Mesenchymal stem cell (in vitro differentiated cells and primary cell): Measurements from ENCODE around the gene CMTM5.
"Not testable (repeated sequence)": the region's sequence is repeated elsewhere in the genome, so short reads cannot be mapped to it uniquely, and the experiment has no call there.

Experiments used
- DNase-seq: peaks from one replicate; pipeline ENCODE4 v3.0.0-alpha.2; 2013
- H2AFZ ChIP-seq: one replicate; pipeline ENCODE4 v1.6.1; 2013; ENCODE audit warnings: low read depth, mild to moderate bottlenecking, control low read depth, inconsistent platforms, low read length, moderate library complexity
- H2AK5ac ChIP-seq: 2 replicates; pipeline ENCODE4 v1.6.1; 2013; ENCODE audit warnings: low read length, moderate library complexity, mild to moderate bottlenecking, inconsistent platforms; ENCODE audit not compliant: severe bottlenecking
- H2BK120ac ChIP-seq: one replicate; pipeline ENCODE4 v1.6.1; 2013; ENCODE audit warnings: low read depth, mild to moderate bottlenecking, inconsistent platforms, low read length, moderate library complexity
- H2BK12ac ChIP-seq, 2 experiments: one replicate each; pipeline ENCODE4 v1.6.1; 2013; ENCODE audit warnings: inconsistent platforms in 2 of 2, low read length in 2 of 2, mild to moderate bottlenecking in 2 of 2, moderate library complexity in 2 of 2, control low read depth in 1 of 2
- H2BK15ac ChIP-seq: one replicate; pipeline ENCODE4 v1.6.1; 2013; ENCODE audit warnings: mild to moderate bottlenecking, low read depth, inconsistent platforms; ENCODE audit not compliant: poor library complexity, severe bottlenecking
- H2BK5ac ChIP-seq: 2 replicates; pipeline ENCODE4 v1.6.1; 2013; ENCODE audit warnings: low read depth, mild to moderate bottlenecking, low read length, control low read depth, inconsistent platforms; ENCODE audit not compliant: poor library complexity, severe bottlenecking
- H3K14ac ChIP-seq, 2 experiments: one replicate each; pipeline ENCODE4 v1.6.1; 2013; ENCODE audit warnings: inconsistent platforms in 2 of 2, low read length in 2 of 2, control low read depth in 1 of 2, mild to moderate bottlenecking in 1 of 2, moderate library complexity in 1 of 2
- H3K18ac ChIP-seq, 2 experiments: one replicate each; pipeline ENCODE4 v1.6.1; 2013; ENCODE audit warnings: inconsistent platforms in 2 of 2, low read length in 2 of 2, control low read depth in 1 of 2, low read depth in 1 of 2, mild to moderate bottlenecking in 1 of 2
- H3K23ac ChIP-seq, 2 experiments: one replicate each; pipeline ENCODE4 v1.6.1; 2013; ENCODE audit warnings: inconsistent platforms in 2 of 2, low read length in 2 of 2, mild to moderate bottlenecking in 2 of 2, moderate library complexity in 2 of 2, control low read depth in 1 of 2
- H3K27ac ChIP-seq: 2 replicates; pipeline ENCODE4 v1.5.1; 2013; ENCODE audit warnings: mild to moderate bottlenecking, moderate library complexity, low read length, control low read depth, inconsistent platforms; ENCODE audit not compliant: poor library complexity, severe bottlenecking
- H3K27me3 ChIP-seq, 2 experiments: 2 replicates each; pipeline versions ENCODE4 v1.6.1 to v1.7.0; 2013; ENCODE audit warnings: low read length in 2 of 2, mild to moderate bottlenecking in 2 of 2, moderate library complexity in 2 of 2, control low read depth in 1 of 2, inconsistent platforms in 1 of 2; ENCODE audit not compliant: control insufficient read depth in 1 of 2, insufficient read depth in 1 of 2
- H3K36me3 ChIP-seq, 2 experiments: 2 replicates each; pipeline versions ENCODE4 v1.6.1 to v1.7.0; 2013; ENCODE audit warnings: low read length in 2 of 2, control low read depth in 1 of 2, inconsistent platforms in 1 of 2, low read depth in 1 of 2, mild to moderate bottlenecking in 1 of 2; ENCODE audit not compliant: insufficient read depth in 2 of 2, control insufficient read depth in 1 of 2
- H3K4ac ChIP-seq, 2 experiments: one replicate each; pipeline ENCODE4 v1.6.1; 2013; ENCODE audit warnings: inconsistent platforms in 2 of 2, low read length in 2 of 2, mild to moderate bottlenecking in 2 of 2, moderate library complexity in 2 of 2, control low read depth in 1 of 2, low read depth in 1 of 2
- H3K4me1 ChIP-seq: 2 replicates; pipeline ENCODE4 v1.6.1; 2013; ENCODE audit warnings: low read depth, low read length, control low read depth; ENCODE audit not compliant: control insufficient read depth, insufficient read depth
- H3K4me2 ChIP-seq: 2 replicates; pipeline ENCODE4 v1.6.1; 2013; ENCODE audit warnings: low read length, mild to moderate bottlenecking, inconsistent platforms; ENCODE audit not compliant: poor library complexity, severe bottlenecking
- H3K4me3 ChIP-seq, 2 experiments: 2 replicates each; pipeline versions ENCODE4 v1.5.1 to v1.7.0; 2013; ENCODE audit warnings: low read length in 2 of 2, mild to moderate bottlenecking in 2 of 2, control low read depth in 1 of 2, low read depth in 1 of 2; ENCODE audit not compliant: insufficient read depth in 1 of 2
- H3K79me1 ChIP-seq: replicated peaks from 2 replicates; pipeline ENCODE4 v1.6.1; 2013; ENCODE audit warnings: mild to moderate bottlenecking, control low read depth, low read length, inconsistent platforms; ENCODE audit not compliant: poor library complexity, severe bottlenecking
- H3K9ac ChIP-seq: 2 replicates; pipeline ENCODE4 v1.7.0; 2013; ENCODE audit warnings: mild to moderate bottlenecking, low read length, moderate library complexity
- H3K9me3 ChIP-seq: 2 replicates; pipeline ENCODE4 v1.7.0; 2013; ENCODE audit warnings: mild to moderate bottlenecking, low read length; ENCODE audit not compliant: control insufficient read depth
- H4K8ac ChIP-seq: one replicate; pipeline ENCODE4 v1.6.1; 2013; ENCODE audit warnings: inconsistent platforms, mild to moderate bottlenecking, low read length, moderate library complexity
- H4K91ac ChIP-seq: one replicate; pipeline ENCODE4 v1.6.1; 2013; ENCODE audit warnings: mild to moderate bottlenecking, low read length, inconsistent platforms
- WGBS: methylation state at CpG from one replicate; pipeline ENCODE4 v1.1.7; 2013; ENCODE audit warnings: mixed read lengths; 5-methylcytosine and 5-hydroxymethylcytosine counted together

The CMTM5 gene

GRCh38 chr14:23415821-23416778 is 39.3 kb downstream of the CMTM5 start:
- Histone ChIP-seq H2BK15ac (no peak overlapping the region), H3K36me3 (no peaks in the 10 kb centered on the region), H3K14ac (no peak overlapping the region), H2BK12ac (no peak overlapping the region), H3K9ac (no peak overlapping the region), H2AFZ (no peak overlapping the region), H3K4me2 (no peak overlapping the region), H4K8ac (no peak overlapping the region), H4K91ac (no peak overlapping the region), H2BK5ac (no peak overlapping the region), H3K4me1 (no peaks in the 10 kb centered on the region), H3K27me3 (peaks cover 39 to 62% of the 10 kb centered on the region in 2 experiments), H2AK5ac (no peak overlapping the region), H3K27ac (no peak overlapping the region), H3K4me3 (no peak overlapping the region), H3K18ac (no peak overlapping the region), H3K4ac (no peak overlapping the region), H3K23ac (no peak overlapping the region), H2BK120ac (no peak overlapping the region), H3K9me3 (no peaks in the 10 kb centered on the region), H3K79me1 (no peaks in the 10 kb centered on the region)
- 81% methylated on average over 18 of the region's 21 CpGs for WGBS
- DNase-seq: no peak

GRCh38 chr14:23416801-23417200 is 40.0 kb downstream of the CMTM5 start:
- DNase-seq: no peak
- 86% methylated on average over 11 of the region's 11 CpGs for WGBS
- Histone ChIP-seq H3K23ac (no peak overlapping the region), H3K4me3 (no peak overlapping the region), H2BK12ac (no peak overlapping the region), H3K9ac (no peak overlapping the region), H3K79me1 (no peaks in the 10 kb centered on the region), H3K27ac (no peak overlapping the region), H3K27me3 (peaks cover 35 to 64% of the 10 kb centered on the region in 2 experiments), H2BK15ac (no peak overlapping the region), H3K9me3 (no peaks in the 10 kb centered on the region), H3K4ac (no peak overlapping the region), H3K14ac (no peak overlapping the region), H4K8ac (no peak overlapping the region), H2BK120ac (no peak overlapping the region), H4K91ac (no peak overlapping the region), H3K4me1 (no peaks in the 10 kb centered on the region), H2BK5ac (no peak overlapping the region), H3K36me3 (no peaks in the 10 kb centered on the region), H3K4me2 (no peak overlapping the region), H3K18ac (no peak overlapping the region), H2AFZ (no peak overlapping the region), H2AK5ac (no peak overlapping the region)

- H3K4ac ChIP-seq, H2BK12ac ChIP-seq, H2BK15ac ChIP-seq, H2BK120ac ChIP-seq, H4K91ac ChIP-seq, H3K23ac ChIP-seq, H2AFZ ChIP-seq, H2AK5ac ChIP-seq, H3K18ac ChIP-seq, H3K4me2 ChIP-seq, H2BK5ac ChIP-seq, H3K79me1 ChIP-seq, DNase-seq, H3K27ac ChIP-seq, H3K9me3 ChIP-seq, H3K4me1 ChIP-seq, H3K4me3 ChIP-seq, H3K9ac ChIP-seq, H4K8ac ChIP-seq, H3K14ac ChIP-seq, H3K36me3 ChIP-seq: not testable (repeated sequence)
- 89% methylated on average over 12 of the region's 12 CpGs for WGBS
- peaks cover 36 to 64% of the 10 kb centered on the region in 2 experiments for H3K27me3 ChIP-seq
Measured at GRCh38 chr14:23417269-23417668, 40.4 kb downstream of the CMTM5 start.

GRCh38 chr14:23418021-23418420 is 41.2 kb downstream of the CMTM5 start:
- H2BK15ac ChIP-seq: no peak overlapping the region
- H3K23ac ChIP-seq: no peak overlapping the region
- H3K27me3 ChIP-seq: peaks cover 29 to 58% of the 10 kb centered on the region in 2 experiments
- no peak overlapping the region for H3K4ac ChIP-seq
- H3K4me3 ChIP-seq: no peak overlapping the region
- 86% methylated on average over 14 of the region's 21 CpGs for WGBS
- H3K18ac ChIP-seq: no peak overlapping the region
- no peaks in the 10 kb centered on the region for H3K79me1 ChIP-seq
- no peak overlapping the region for H4K8ac ChIP-seq
- H3K4me2 ChIP-seq: no peak overlapping the region
- no peaks in the 10 kb centered on the region for H3K9me3 ChIP-seq
- H2AK5ac ChIP-seq: no peak overlapping the region
- no peaks in the 10 kb centered on the region for H3K4me1 ChIP-seq
- H2BK12ac ChIP-seq: no peak overlapping the region
- no peak for DNase-seq
- H4K91ac ChIP-seq: no peak overlapping the region
- H2BK120ac ChIP-seq: no peak overlapping the region
- no peak overlapping the region for H3K9ac ChIP-seq
- H2AFZ ChIP-seq: no peak overlapping the region
- no peak overlapping the region for H2BK5ac ChIP-seq
- H3K14ac ChIP-seq: no peak overlapping the region
- H3K27ac ChIP-seq: no peak overlapping the region
- H3K36me3 ChIP-seq: no peaks in the 10 kb centered on the region
